Activated CD8-positive, alpha-beta T cell treated with anti-CD3 and anti-CD28 coated beads, Interleukin-2, amount 10 ng/mL, durations not matched to agents 7 days and 5 days (primary cell): ENCODE results near the gene ABCG1. TPM values are rescaled to one million over a fixed set of nuclear protein-coding genes. Genes with fewer than 3 reads are reported as not detected.
A peak's percentile ranks its signal among the peaks of the same experiment; 100 is the strongest.

ENCODE experiments used
- ATAC-seq: fragments of 150-1000 bp; cut with Tn5 transposase; one replicate; pipeline ENCODE4 v1.10.0; 2021; ENCODE audit warnings: moderate library complexity
- CTCF ChIA-PET: fragments of 350-600 bp; sonication (Branson Sonifier 250); formaldehyde crosslinking; loops from one replicate; lab custom pipeline; 2021; ENCODE audit warnings: antibody characterized with exemption; lab: Charles Lee
- POLR2A ChIA-PET: fragments of 350-600 bp; sonication (Branson Sonifier 250); formaldehyde crosslinking; loops from one replicate; lab custom pipeline; 2021; ENCODE audit warnings: antibody characterized with exemption; lab: Charles Lee
- DNase-seq: peaks from one replicate; pipeline ENCODE4 v3.0.0-alpha.2; 2020
- H3K27ac Mint-ChIP-seq: one replicate; pipeline ENCODE4 v1.8.0; 2021; ENCODE audit warnings: mild to moderate bottlenecking, mixed read lengths
- H3K27me3 Mint-ChIP-seq: one replicate; pipeline ENCODE4 v1.8.0; 2021; ENCODE audit warnings: low read depth, mixed read lengths
- H3K36me3 Mint-ChIP-seq: one replicate; pipeline ENCODE4 v1.8.0; 2021; ENCODE audit warnings: low read depth, mixed read lengths
- H3K4me1 Mint-ChIP-seq: one replicate; pipeline ENCODE4 v1.8.0; 2021; ENCODE audit warnings: low read depth, mixed read lengths
- H3K4me3 Mint-ChIP-seq: one replicate; pipeline ENCODE4 v1.8.0; 2021; ENCODE audit warnings: mild to moderate bottlenecking, mixed read lengths
- H3K9me3 Mint-ChIP-seq: one replicate; pipeline ENCODE4 v1.8.0; 2022; ENCODE audit warnings: mixed read lengths; ENCODE audit not compliant: insufficient read depth
- total RNA-seq, 2 experiments: library from RNA; stranded (reverse); gene quantifications; one replicate each; pipeline ENCODE4 v1.2.3, GENCODE V29; 2021

ABCG1 gene
- total RNA-seq, 2 experiments from 2014 or later, result 6.7 to 8.0 TPM

GRCh38 chr21:42225571-42226155 is 6.7 kb downstream of the ABCG1 start:
- H3K36me3 Mint-ChIP-seq, result peaks cover 29% of the 10 kb centered on the region
- no peaks in the 10 kb centered on the region for H3K9me3 Mint-ChIP-seq
- peaks cover 52% of the 10 kb centered on the region for H3K4me1 Mint-ChIP-seq
- ATAC-seq (no peak), DNase-seq (no peak)
- H3K4me3 Mint-ChIP-seq, result no peak overlapping the region
- ChIA-PET POLR2A (interaction anchor here (0.6 kb wide), 1 partner anchor 288 kb away, joined by 3 read pairs; the partner anchor contains the start of gene SLC37A1), CTCF (interaction anchor here (1.5 to 3.9 kb wide), 4 partner anchors 8 to 80 kb away, joined by 4 to 14 read pairs (median 5); no protein-coding TSS in a partner anchor)
- no peaks in the 10 kb centered on the region for H3K27me3 Mint-ChIP-seq
- no peak overlapping the region for H3K27ac Mint-ChIP-seq

GRCh38 chr21:42226626-42227025 is 7.7 kb downstream of the ABCG1 start:
- Mint-ChIP-seq H3K9me3 (no peaks in the 10 kb centered on the region), H3K36me3 (peaks cover 32% of the 10 kb centered on the region), H3K27ac (no peak overlapping the region), H3K27me3 (no peaks in the 10 kb centered on the region), H3K4me3 (no peak overlapping the region), H3K4me1 (peaks cover 58% of the 10 kb centered on the region)
- ChIA-PET CTCF (interaction anchor here (1.5 to 3.9 kb wide), 4 partner anchors 7 to 81 kb away, joined by 4 to 14 read pairs (median 5); no protein-coding TSS in a partner anchor), POLR2A (no interaction called here)
- DNase-seq (no peak), ATAC-seq (no peak)

DNA sequence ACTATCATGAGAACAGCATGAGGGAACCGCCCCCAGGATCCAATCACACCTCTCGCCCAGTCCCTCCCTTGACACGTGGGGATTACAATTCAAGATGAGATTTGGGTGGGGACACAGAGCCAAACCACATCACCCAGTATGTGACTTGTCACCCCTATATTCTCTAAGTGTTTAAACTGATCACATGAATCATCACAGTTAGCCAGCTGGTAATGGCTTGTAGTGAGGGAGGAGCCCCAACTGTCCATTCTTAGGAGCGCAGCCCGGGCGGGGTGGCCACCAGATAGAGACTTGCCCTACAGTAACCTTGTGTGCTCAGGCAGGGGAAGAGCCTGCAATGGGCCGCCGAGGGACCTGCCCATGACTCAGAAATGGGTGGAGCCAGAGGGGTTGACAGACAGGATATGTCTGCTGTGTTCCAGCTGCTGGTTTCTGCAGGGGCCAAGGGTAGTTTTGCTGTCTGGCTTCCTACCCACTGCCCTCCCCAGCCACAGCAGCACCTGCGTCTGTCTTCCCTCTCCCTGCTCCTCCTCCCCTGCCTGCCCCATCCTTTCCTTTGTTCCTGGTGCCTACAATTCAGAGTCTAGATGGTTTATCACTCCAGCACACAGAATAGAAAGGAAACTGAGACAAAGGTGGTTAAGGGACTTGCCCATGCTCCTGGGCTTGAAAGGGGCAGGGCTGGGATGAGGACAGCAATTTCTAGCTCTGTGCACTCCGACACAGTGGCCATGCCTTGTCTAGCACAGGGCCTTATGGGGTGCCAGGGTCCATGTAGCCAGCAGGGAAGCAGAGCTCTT is 9.2 kb downstream of the ABCG1 start:
- peak overlapping the region; percentile 71 for H3K27ac Mint-ChIP-seq
- H3K9me3 Mint-ChIP-seq, result no peaks in the 10 kb centered on the region
- DNase-seq, result peak; percentile 94
- peak; percentile 98 for ATAC-seq
- H3K36me3 Mint-ChIP-seq, result peaks cover 30% of the 10 kb centered on the region
- H3K27me3 Mint-ChIP-seq, result no peaks in the 10 kb centered on the region
- POLR2A ChIA-PET, result interaction anchor here (0.6 to 2.9 kb wide), 4 partner anchors 8 to 370 kb away, joined by 3 to 26 read pairs (median 14); partner anchors contain the start of gene ABCG1
- CTCF ChIA-PET, result interaction anchor here (1.1 to 4.2 kb wide), 8 partner anchors 8 to 111 kb away, joined by 3 to 26 read pairs (median 4); no protein-coding TSS in a partner anchor
- H3K4me3 Mint-ChIP-seq, result peak overlapping the region; percentile 32
- H3K4me1 Mint-ChIP-seq, result peaks cover 69% of the 10 kb centered on the region

GRCh38 chr21:42228709-42229220 is 9.8 kb downstream of the ABCG1 start:
- Mint-ChIP-seq H3K4me1 (peaks cover 76% of the 10 kb centered on the region), H3K36me3 (peaks cover 30% of the 10 kb centered on the region), H3K4me3 (peak overlapping the region; percentile 4), H3K9me3 (no peaks in the 10 kb centered on the region), H3K27me3 (no peaks in the 10 kb centered on the region), H3K27ac (no peak overlapping the region)
- DNase-seq, result no peak
- no peak for ATAC-seq
- CTCF ChIA-PET, result interaction anchor here (1.1 to 4.2 kb wide), 8 partner anchors 9 to 111 kb away, joined by 3 to 26 read pairs (median 4); no protein-coding TSS in a partner anchor
- POLR2A ChIA-PET, result interaction anchor here (0.8 to 2.9 kb wide), 4 partner anchors 9 to 187 kb away, joined by 3 to 26 read pairs (median 14); partner anchors contain the start of gene ABCG1

DNA sequence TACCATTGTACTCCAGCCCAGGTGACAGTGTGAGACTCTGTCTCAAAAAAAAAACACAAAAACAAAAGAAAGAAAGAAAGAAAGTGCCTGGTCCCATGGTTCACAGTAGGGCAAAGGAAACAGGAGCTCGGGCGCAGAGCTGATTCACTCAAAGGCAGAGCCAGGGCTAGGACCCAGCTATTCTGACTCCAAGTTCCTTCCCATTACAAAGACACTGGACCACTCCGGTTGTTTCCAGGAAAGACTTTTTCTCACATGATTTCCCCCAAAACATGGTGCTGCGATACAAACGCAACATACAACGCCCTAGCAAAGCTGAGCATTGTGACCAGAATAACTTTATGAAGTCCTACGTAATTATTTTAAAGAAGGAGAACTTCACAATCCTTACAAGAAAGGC is 10.7 kb downstream of the ABCG1 start:
- ATAC-seq (no peak), DNase-seq (no peak)
- H3K4me3 Mint-ChIP-seq, result no peak overlapping the region
- CTCF ChIA-PET, result interaction anchor here (0.9 to 4.2 kb wide), 7 partner anchors 9 to 100 kb away, joined by 3 to 26 read pairs (median 4); no protein-coding TSS in a partner anchor
- no peak overlapping the region for H3K27ac Mint-ChIP-seq
- no peaks in the 10 kb centered on the region for H3K27me3 Mint-ChIP-seq
- POLR2A ChIA-PET, result interaction anchor here (0.8 to 2.9 kb wide), 4 partner anchors 9 to 186 kb away, joined by 3 to 26 read pairs (median 14); partner anchors contain the start of gene ABCG1
- peaks cover 84% of the 10 kb centered on the region for H3K4me1 Mint-ChIP-seq
- peaks cover 30% of the 10 kb centered on the region for H3K36me3 Mint-ChIP-seq
- H3K9me3 Mint-ChIP-seq, result no peaks in the 10 kb centered on the region

GRCh38 chr21:42230178-42230577 is 11.2 kb downstream of the ABCG1 start:
- no peak overlapping the region for H3K27ac Mint-ChIP-seq
- POLR2A ChIA-PET, result interaction anchor here (2.5 to 2.9 kb wide), 2 partner anchors 8 to 11 kb away, joined by 21 to 26 read pairs; partner anchors contain the start of gene ABCG1
- no peak overlapping the region for H3K4me3 Mint-ChIP-seq
- no peaks in the 10 kb centered on the region for H3K9me3 Mint-ChIP-seq
- DNase-seq, result no peak
- H3K4me1 Mint-ChIP-seq, result peaks cover 88% of the 10 kb centered on the region
- H3K27me3 Mint-ChIP-seq, result no peaks in the 10 kb centered on the region
- CTCF ChIA-PET, result interaction anchor here (0.9 to 5.0 kb wide), 7 partner anchors 8 to 100 kb away, joined by 3 to 46 read pairs (median 4); no protein-coding TSS in a partner anchor
- H3K36me3 Mint-ChIP-seq, result peaks cover 30% of the 10 kb centered on the region
- no peak for ATAC-seq

- CTCF ChIA-PET, result interaction anchor here (1.0 to 5.0 kb wide), 5 partner anchors 8 to 66 kb away, joined by 3 to 46 read pairs (median 8); no protein-coding TSS in a partner anchor
- H3K27me3 Mint-ChIP-seq, result no peaks in the 10 kb centered on the region
- H3K4me3 Mint-ChIP-seq, result no peak overlapping the region
- H3K27ac Mint-ChIP-seq, result no peak overlapping the region
- peaks cover 27% of the 10 kb centered on the region for H3K36me3 Mint-ChIP-seq
- DNase-seq (no peak), ATAC-seq (no peak)
- H3K4me1 Mint-ChIP-seq, result peaks cover 92% of the 10 kb centered on the region
- no peaks in the 10 kb centered on the region for H3K9me3 Mint-ChIP-seq
- POLR2A ChIA-PET, result interaction anchor here (2.9 kb wide), 1 partner anchor 11 kb away, joined by 26 read pairs; the partner anchor contains the start of gene ABCG1
These were observed 11.7 kb downstream of the ABCG1 start for GRCh38 chr21:42230636-42231035.

DNA sequence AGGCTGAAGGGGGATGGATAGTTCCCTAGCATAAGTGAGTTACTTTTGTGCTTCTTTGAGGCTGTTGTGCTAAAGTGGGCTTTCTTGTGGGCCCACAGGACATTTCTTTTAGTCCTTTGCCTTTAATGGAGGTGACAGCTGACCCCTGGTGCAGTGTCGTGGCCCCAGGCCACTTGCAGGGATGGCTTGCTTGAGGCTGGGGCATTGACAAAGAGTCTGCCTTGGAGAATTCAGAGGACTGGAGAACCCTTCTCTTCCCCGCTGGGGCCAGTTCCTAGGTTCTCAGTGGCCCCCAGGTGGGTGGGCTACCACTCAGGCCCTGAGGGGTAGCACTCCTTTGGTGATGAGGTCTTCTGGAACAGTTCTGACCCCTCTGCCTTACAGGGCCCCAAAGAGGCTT is 12.8 kb downstream of the ABCG1 start:
- Mint-ChIP-seq H3K27me3 (no peaks in the 10 kb centered on the region), H3K36me3 (peaks cover 16% of the 10 kb centered on the region), H3K4me1 (peaks cover 96% of the 10 kb centered on the region), H3K27ac (no peak overlapping the region), H3K9me3 (no peaks in the 10 kb centered on the region), H3K4me3 (no peak overlapping the region)
- ChIA-PET CTCF (interaction anchor here (1.7 to 5.0 kb wide), 4 partner anchors 7 to 78 kb away, joined by 3 to 47 read pairs (median 36); no protein-coding TSS in a partner anchor), POLR2A (interaction anchor here (3.4 kb wide), 1 partner anchor 42 kb away, joined by 31 read pairs; no protein-coding TSS in a partner anchor)
- DNase-seq (no peak), ATAC-seq (no peak)

DNA sequence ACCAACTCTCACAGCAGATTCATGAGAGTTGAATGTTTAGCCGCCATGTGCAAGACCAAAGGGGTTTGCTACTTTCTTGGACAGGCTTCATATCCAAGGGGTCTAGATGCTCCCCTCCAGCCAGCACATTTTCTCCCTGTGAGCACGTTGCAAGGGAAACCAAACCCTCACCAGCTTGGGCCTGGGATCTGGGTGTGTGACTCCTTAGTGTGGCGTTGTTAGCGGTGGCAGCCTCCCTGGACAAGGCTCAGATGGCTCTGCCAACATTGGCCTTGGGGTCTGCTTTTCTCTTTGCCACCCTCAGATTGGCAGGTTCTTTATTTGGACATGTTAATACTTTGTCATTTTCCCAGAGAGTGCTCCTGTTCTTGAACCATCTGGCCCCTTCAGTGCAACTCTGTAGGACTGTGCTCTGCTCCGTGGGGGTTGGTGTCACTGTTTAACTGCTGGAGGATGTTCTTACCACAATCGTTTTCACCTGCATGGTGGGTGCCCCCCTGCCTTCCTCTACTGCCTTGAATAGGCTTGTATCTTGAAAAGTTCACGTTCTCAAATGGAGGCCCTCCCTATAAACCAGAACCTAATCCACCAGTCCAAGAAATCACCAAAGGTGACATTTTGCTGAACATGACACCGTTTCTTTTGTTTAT is 13.4 kb downstream of the ABCG1 start:
- Mint-ChIP-seq H3K27ac (peak overlapping the region; percentile 85), H3K36me3 (peaks cover 13% of the 10 kb centered on the region), H3K4me3 (peak overlapping the region; percentile 63), H3K4me1 (peaks cover 98% of the 10 kb centered on the region), H3K27me3 (no peaks in the 10 kb centered on the region), H3K9me3 (no peaks in the 10 kb centered on the region)
- ATAC-seq, result no peak
- peak; percentile 58 for DNase-seq
- ChIA-PET POLR2A (interaction anchor here (1.4 to 7.4 kb wide), 3 partner anchors 12 to 172 kb away, joined by 3 to 104 read pairs (median 31); partner anchors contain the start of gene ABCG1), CTCF (interaction anchor here (1.0 to 5.0 kb wide), 11 partner anchors 7 to 87 kb away, joined by 3 to 47 read pairs (median 12); partner anchors contain the start of gene ABCG1)
